GM18873 (cell line): Measurements from ENCODE around the gene CUX1.
"Not testable (repeated sequence)": the region's sequence is repeated elsewhere in the genome, so short reads cannot be mapped to it uniquely, and the experiment has no call there.

Experiments
- ATAC-seq: cut with Tn5 transposase; IDR thresholded peaks from one replicate; pipeline ENCODE4 v1.9.1; 2021; ENCODE audit warnings: mild to moderate bottlenecking, moderate library complexity, moderate number of reproducible peaks; ENCODE audit not compliant: unreplicated experiment, low FRiP score

The CUX1 gene

DNA sequence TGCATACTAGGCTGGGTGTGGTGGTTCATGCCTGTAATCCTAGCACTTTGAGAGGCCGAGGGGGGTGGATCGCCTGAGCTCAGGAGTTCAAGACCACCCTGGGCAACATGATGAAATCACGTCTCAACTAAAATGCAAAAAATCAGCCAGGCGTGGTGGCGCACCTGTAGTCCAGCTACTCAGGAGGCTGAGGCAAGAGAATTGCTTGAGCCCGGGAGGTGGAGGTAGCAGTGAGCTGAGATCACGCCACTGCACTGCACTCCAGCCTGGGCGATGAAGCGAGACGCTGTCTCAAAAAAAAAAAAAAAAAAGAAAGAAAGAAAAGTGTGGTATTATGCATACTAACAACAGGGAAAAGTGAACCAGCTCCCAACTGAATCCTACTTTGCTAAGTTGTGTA, 19.3 kb upstream of the CUX1 start:
- not testable (repeated sequence) for ATAC-seq

DNA sequence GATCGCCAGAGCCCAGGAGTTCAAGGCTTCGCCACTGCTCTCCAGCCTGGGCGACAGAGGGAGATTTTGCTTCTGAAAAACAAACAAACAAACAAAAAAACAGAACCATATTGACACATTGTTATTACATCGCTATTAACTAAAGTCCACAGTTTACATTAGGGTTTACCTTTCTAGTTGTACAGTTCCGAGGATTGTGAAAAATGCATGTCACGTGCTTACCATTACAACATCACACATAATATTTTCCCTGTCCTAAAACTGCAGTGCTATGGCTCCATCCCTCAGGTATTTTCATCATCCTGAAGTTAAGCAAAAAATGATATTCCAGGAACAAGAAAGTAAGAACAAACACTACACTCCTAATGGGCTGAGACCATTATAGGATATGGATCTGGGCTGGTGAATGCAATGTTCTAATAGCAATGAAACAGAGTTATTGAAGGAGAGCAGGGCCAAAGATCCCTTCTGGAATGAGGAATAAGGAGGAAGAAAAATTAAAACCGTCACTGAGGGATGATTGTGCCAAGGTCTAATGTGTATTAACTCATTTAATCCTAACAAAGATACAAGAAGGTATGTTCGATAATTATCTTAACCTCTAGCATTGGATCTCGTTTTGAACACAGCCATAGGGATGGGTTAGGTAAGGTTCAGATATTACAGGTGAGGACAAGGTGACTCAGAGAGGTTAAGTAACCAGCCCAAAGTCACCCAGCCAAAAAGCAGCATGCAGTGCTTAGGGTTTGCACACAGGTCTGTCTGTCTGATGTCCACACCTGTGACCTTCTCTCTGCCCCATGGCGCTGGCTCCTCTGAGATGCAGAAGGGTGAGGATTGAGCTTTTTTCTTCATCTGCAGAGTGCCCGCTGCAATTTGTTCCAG, 14.0 kb upstream of the CUX1 start:
- ATAC-seq: no peak

DNA sequence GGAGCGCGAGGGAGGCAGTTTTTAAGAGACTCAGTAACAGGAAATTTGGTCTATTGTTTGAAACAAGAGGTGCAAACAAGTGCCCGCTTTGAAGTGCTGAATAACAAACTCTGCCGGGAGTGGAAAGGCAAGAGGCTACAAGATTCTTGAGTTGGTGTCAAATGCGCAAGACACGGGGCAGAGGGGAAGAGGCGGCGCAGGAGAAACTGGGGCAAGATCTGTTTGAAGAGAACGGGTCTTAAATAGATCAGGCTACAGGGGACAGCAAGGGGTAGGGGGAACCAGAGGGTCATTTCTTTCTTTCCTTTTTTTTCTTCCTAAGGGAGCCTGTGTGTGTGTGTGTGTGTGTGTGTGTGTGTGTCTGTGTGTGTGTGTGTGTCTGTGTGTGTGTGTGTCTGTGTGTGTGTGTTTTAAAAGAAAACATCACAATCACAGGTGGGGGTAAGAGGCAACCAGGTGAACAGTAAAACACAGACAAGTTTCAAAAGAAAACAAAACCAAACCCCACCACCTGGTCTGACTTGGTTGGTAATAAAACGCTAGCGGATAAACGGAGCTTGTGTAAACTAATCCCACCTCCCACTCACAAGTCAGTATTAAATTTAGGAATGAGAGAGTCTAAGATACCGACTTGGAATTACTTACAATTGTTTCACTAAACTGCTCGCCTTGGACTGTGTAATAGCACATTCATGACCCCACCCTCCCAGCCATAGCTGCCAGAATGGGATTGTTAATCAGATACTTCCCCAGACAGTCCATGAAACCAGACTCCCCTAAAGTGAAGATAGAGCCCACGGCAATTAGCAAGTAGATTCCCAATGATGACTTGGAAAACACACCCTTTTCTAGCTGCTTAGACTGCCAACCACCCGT, 13.1 kb upstream of the CUX1 start:
- no peak for ATAC-seq

DNA sequence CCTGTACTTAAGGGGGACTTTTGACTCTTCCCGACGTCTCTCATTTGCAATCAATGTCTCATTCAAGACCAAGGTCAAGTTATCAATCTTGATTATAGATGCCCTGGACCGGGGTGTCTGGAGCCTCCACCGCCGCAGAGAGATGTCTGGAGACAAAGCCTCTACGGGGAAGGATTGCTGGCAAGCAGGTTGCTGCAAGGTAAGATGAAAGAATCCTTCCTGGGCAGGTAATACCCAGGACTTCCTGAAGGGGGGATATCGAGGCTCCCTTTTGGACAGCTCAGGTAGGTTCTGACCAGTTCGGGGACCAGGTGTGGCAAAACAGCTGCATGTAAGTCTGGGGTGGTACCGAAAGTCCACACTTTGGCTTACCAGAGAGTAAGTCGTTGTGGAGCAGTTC, 12.5 kb upstream of the CUX1 start:
- ATAC-seq: no peak

DNA sequence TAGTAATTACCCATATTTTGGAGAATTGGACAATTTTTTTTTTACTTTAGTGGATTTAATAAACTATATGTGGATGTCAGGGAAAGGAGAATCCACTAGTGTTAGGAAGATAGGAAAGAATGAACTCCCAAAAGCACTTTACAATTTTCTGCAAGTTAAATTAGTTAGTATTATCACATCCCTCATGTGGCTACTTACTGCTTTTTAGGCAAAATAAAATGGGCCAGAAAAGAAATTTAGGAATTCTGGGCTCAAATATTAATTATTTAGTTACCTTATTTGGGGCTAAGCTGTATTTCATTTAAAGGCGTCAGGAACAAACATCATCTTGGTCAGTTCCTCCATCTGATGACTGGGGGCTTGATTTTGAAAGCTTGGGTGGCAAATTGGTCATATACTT, 4.8 kb upstream of the CUX1 start:
- ATAC-seq: no peak

DNA sequence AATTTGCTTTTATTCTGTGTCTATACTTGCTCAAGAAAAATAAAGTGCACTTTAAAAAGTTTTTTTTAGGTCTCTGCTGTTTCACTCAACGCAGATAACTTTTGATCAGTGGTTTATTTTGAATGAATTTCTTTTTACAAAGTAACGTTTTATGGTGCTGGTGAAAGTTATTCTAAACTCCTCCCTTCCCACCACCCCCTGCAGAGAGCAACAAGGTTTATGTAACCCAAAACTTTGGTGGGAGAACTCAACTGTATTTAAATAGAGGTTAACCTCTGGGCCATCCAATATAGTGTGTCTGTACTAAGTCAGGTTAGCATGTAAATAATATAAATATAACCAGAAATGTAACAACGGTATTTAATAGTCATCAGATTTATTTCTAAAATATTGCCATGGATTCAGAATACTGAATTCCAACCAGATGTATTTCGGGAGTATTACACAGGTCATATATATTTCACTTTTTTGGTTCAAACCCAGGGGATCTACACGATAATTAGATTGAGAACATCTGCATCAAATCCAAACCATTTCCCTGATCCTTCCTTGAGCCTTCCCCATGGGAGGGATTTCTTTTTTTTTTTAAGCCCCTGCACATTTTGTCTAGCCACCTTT, 3.9 kb upstream of the CUX1 start:
- no peak for ATAC-seq

DNA sequence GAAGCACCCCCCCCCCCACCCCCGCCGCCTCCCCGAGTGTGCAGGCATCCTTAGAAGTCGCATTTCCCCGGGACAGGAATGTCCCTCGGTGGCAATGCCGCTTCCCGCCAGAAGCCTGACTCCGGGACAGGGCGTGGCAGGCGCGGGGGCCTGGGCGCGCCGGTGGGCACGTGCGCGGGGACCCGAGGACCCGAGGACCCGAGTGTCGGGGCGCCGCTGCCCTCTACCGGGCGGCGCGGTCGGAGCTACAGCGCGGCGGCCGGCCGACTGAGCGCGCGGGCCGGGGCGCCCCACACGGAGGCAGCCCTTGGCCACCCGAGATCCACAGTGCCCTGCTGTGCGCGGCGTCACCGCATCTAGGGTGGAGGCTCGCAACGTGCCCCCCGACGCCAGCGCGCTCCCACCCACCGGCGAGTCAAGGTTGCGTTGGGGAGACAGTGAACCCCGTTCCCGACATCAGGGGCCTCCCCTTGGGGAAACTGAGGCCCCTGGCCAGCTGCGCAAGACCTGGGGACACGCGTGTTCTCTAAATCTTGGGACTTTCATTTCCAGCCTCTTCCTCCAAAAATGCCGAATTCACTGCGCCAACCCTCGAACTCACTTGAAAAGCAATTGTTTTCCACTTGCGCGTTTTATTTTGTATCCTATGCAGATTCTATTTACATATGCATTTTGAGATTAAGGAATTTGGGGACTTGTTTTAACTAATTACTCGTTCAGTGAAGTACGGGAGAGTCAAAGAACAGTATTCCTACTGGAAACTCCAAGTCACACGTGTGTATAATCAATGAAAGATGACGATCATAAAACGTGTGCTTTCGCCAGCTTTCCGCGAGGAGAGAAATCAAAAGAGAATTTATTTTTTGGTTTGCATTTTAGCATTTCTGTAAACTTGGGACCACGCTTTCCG, 3.1 kb upstream of the CUX1 start:
- no peak for ATAC-seq

DNA sequence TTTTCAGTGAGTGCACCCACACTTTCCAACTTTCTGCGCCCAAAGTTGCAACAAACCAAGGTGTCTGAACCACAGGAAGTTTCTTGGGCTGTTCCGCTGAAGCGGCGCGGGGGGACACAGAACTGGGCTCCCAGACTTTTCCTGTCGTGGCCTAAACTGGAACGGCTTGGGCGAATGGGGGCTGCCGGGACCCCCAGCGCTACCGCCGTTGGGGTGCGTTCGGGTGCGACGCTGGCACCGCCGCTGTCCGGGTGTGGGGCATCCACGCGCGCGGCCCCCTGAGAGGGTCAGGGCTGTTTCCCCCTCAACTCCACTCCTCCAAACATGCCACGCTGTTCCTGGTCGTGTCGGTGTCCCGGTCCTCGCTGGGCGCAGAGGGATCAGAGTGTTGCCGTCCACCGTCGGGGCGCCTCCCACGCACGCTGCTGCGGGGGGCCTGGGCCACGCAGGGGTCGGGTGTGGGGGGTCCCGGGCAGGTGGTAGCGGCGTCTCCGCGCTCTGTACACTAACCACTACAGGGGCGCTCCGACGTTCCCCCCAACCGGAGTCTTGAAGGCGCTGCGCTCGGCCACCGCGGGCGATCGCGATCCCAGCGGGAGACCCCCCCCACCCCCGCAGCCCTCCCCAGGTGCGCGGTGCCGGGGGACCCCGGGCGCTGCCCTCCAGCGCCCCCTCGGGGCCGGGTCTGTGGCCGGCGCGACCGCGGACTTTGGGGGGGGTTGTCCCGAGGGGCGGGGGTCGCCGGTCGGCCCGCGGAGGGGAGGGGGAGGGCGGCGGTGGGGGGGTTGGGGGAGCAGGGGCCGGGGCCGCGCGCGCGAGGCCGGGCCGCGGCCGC, 2.2 kb upstream of the CUX1 start:
- ATAC-seq: no peak

DNA sequence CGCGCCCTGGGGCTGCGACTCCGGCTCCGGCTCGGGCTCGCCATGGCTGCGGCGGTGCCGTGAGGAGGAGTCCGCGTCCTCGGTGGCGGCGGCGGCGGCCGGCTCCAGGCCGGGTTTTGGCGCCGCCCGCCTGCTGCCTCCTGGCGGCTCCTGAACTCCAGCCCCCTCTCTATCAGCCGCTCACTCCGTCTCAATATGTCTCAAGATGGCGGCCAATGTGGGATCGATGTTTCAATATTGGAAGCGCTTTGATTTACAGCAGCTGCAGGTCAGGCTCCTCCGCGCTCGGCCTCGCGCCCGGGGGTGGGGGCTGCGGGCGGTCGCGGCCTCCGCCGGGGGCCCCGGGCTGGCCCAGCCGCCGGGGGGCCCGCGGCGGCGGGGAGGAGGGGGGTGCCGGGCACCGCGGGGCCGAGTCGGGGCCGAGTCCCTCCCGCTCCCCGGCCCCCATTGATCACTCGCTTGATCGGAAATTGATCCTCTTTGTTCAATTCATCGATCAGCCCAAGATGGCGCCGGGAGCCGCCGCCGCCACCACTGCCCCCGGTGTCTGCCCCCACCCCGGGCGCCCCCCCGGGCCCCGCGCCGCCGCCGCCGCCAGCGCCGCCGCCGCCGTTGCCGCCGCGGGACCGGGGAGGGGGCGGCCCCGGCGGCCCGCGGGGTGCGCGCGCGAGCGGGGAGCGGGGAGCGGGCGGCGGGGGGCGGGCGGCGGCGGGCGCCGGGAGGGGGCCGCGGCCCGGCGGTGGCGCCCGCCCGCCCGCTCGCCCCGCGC, 1.4 kb upstream of the CUX1 start:
- no peak for ATAC-seq

DNA sequence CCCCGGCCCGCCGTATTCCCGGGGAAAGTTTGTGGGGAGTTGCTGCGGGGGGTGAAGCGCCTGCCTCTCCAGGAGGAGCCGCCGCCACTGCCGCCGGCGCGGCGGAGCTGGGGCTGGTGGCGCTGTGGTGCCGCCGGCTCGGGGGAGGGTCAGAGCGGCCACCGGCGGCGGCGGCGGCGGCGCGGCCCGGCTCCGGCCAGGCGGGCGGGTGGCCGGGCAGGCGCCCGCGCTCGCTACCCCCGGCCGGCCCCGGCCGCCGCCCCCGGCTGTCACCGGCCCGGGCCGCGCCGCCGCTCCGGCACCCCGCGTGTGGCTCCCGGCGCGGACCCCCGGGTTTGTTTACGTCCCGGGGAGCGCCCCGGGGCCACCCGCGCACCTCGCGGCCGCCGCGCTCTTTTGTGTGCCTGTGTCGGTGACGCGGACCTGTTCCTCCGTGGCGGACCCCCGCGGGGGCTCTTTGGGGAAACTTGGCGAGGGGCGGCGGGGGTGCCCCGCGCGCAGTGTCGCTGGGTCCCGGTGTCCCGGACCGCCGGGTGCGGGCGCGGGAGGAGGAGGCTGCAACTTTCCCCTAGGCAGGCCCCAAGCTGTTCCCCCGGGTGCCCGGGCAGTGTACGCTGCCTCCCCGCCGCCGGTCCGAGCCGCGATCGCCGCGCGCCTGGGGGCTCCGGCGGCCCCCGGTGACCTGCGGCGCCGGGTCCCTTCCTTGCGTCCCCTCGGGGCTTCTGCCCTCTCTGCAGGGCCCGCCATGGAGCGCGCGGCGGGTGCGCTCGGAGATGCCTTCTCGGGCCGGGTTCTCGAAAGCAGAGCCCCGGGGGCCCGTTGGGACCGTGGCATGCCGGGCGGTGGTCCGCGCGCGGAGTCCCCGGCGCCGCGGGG, 593 bp upstream of the CUX1 start:
- ATAC-seq: no peak

DNA sequence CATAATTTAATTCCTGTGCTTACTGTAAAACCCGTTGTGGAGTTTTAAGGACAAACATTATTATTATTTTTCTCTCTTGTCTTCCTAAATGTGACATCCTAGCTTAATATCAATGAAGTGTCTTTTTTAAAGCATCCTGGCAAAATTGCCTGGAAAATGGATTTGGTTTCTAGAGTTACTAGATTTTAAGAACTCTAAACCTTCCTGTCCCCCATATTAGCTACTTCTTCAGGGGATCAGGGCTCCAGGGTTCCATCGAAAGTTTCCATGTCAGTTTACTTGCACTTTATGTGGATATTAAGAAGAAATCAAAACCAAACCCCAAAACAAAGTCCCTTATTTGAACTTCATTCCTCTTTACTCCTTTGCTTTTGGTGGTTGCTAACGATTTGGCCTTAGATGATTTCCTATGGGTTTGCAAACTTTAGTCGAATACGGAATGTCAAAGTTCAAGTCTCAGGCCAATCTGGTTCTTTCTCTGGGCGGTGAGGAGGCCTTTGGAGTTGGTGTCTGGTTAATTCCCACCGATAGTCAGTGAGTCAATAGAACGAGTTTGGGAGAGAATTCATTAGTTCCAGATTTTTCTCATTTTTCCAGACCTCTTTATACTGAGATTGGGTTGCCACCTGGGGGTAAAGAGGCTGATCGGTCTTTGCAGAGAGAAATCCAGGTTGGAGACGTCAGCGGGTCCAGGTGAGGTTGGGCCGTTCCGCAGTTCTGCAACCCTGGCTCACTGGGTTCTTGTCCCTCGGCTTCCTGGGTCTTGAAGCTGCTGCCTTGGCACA, 1.1 kb downstream of the CUX1 start:
- ATAC-seq: no peak

DNA sequence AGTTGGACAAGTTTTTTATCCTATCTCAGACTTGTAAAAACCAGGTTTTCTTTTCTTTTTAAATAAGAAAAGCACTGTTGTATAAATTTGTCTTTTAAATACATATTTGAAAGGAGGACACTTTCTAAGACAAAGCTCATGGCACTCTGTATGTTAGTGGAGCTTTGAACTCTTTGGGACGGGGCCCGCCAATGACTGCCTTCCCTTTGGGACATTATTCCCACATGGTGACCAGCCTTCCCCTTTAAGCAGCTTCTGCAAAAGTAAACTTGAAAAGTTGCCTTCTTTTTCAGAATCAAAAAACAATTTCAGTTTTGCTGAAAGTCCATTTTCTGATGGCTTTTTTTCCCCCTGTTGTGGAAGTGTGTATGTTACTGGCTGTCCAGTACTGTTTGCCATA, 1.8 kb downstream of the CUX1 start:
- no peak for ATAC-seq

DNA sequence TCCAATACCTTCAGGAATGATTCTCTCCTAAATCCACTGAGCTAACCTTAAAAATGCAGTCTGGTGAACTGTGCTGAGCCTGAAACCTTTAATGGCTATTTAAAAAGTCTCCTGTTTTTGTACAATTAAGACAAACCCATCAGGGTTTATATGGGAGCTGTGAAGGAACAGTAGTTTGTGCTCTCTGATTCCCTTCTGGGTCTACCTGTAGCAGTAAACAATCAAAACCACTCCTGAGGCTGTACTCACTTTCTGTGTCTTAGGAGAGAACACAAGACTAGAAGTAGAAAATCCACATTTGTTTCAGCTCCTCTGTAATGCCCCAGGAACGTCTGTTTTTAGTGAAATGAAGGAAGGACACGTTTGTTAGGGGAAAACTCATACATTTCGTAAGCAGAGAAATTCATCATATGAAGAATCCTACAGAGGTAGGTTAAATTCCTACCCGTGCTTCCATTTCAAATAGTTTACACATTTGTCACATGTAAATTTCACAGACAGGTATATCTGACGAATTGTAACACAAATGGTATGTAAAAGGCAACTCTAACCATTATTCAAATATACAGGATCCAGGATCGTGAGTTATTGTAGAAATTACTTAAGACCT, 2.6 kb downstream of the CUX1 start:
- ATAC-seq: no peak

DNA sequence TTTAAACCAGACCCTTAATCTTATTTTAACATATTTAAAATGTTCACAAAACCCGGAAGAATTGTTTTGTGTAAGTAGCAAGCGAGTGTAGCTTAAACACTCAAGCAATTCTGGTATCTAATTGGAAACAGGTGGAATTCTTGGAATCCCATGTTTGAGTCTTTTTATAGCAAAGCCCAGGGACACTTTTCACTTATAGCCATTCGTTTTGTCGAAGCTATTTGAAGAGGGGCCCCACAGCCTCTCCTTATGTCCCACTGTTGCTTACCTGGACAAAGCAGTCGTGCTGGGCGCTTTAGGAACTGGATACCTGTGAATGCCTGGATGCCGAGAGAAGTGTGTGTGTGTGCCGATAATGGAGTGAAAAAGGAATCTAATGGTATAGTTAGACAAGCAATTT, 3.3 kb downstream of the CUX1 start:
- no peak for ATAC-seq

DNA sequence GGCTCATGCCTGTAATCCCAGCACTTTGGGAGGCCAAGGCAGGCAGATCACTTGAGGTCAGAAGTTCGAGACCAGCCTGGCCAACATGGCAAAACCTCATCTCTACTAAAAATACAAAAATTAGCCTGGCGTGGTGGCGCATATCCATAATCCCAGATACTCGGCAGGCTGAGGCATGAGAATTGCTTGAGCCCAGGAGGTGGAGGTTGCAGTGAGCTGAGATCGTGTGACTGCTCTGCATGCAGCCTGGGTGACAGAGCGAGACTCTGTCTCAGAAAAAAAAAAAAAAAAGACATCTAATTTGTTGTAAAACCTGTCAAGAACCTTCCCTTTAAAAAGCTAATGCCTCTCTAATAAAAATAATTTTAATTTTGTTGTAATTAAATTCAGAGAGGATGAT, 5.2 kb downstream of the CUX1 start:
- not testable (repeated sequence) for ATAC-seq

DNA sequence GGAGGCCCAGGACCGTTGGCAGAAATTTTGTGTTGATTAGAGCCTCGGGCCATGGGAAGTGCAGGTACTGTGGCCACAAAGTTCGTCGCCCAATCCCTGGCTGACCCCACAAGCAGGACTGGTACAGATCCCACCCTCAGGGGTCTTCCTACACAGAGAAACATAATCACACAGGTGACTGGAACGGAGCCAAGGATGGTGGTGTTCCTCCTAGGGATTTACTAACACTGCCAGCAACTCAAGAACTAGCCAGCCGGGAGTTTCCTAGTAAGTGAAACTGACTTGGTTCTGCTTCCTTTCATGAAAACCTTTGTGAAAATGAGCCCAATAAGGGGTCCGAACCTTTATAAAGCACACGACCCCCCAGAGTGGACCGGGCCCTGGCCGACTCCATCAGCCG, 5.7 kb downstream of the CUX1 start:
- no peak for ATAC-seq
